GM12878 (cell line): ENCODE measurements around the gene MFSD12.

Experiments
- BCLAF1 ChIP-seq: fragments of 450-650 bp; IDR thresholded peaks from 2 replicates; pipeline ENCODE4 v1.6.1; 2017; ENCODE audit warnings: antibody characterized with exemption, mild to moderate bottlenecking, moderate library complexity
- CHD1 ChIP-seq: IDR thresholded peaks from 2 replicates; pipeline ENCODE4 v1.6.1; 2012; ENCODE audit warnings: low read depth, low read length, improper control_type of control experiment
- CREB1 ChIP-seq: IDR thresholded peaks from 2 replicates; pipeline ENCODE4 v1.6.1; 2012; ENCODE audit warnings: low read depth, mild to moderate bottlenecking, inconsistent platforms
- CTCF ChIP-seq, 3 experiments: IDR thresholded peaks in 2 of 3; conservative IDR thresholded peaks in 1 of 3; 2 replicates each; pipeline ENCODE4 v1.5.1; 2011; ENCODE audit warnings: low read depth in 3 of 3, low read length in 3 of 3, mild to moderate bottlenecking in 3 of 3, control low read depth in 2 of 3, moderate library complexity in 2 of 3, inconsistent platforms in 1 of 3, mixed read lengths in 1 of 3; ENCODE audit not compliant: control insufficient read depth in 2 of 3, insufficient read depth in 1 of 3; ENCODE audit errors: extremely low read depth in 1 of 3
- E2F4 ChIP-seq: IDR thresholded peaks from 2 replicates; pipeline ENCODE4 v1.6.1; 2012; ENCODE audit warnings: low read depth, low read length, improper control_type of control experiment
- IKZF1 ChIP-seq: fragments of 450-650 bp; conservative IDR thresholded peaks from 2 replicates; pipeline ENCODE4 v1.6.1; 2017; ENCODE audit warnings: antibody characterized with exemption, mild to moderate bottlenecking
- JUND ChIP-seq: IDR thresholded peaks from 2 replicates; pipeline ENCODE4 v1.6.1; 2012; ENCODE audit warnings: low read depth, mild to moderate bottlenecking, low read length, improper control_type of control experiment, moderate library complexity
- TCF7 ChIP-seq: IDR thresholded peaks from 2 replicates; pipeline ENCODE4 v1.6.1; 2014; ENCODE audit warnings: antibody characterized with exemption, borderline replicate concordance
- YY1 ChIP-seq: IDR thresholded peaks from 2 replicates; pipeline ENCODE4 v1.6.1; 2011; ENCODE audit warnings: low read depth, mild to moderate bottlenecking, low read length

- no peak for TF ChIP-seq IKZF1
- TF ChIP-seq E2F4: no peak
- TF ChIP-seq CHD1: no peak
- no peak for TF ChIP-seq BCLAF1
- no peak for TF ChIP-seq YY1
- no peak for TF ChIP-seq CREB1
- no peak for TF ChIP-seq TCF7
- no peak for TF ChIP-seq JUND
- TF ChIP-seq CTCF (IDR thresholded peaks at IDR 0.05 in 2 of 3, conservative IDR thresholded peaks at IDR 0.05 in 1 of 3; ENCODE audit: control insufficient read depth in 2 of 3, extremely low read depth in 1 of 3, insufficient read depth in 1 of 3, low read depth in 3 of 3, low read length in 3 of 3): no peak
These were observed 27.0 kb downstream of the MFSD12 start for GRCh38 chr19:3530389-3530788.
